ENCODE measurements around the gene APOBEC3B.
"Not testable (repeated sequence)": the region's sequence is repeated elsewhere in the genome, so short reads cannot be mapped to it uniquely, and the experiment has no call there.

The APOBEC3B gene

DNA sequence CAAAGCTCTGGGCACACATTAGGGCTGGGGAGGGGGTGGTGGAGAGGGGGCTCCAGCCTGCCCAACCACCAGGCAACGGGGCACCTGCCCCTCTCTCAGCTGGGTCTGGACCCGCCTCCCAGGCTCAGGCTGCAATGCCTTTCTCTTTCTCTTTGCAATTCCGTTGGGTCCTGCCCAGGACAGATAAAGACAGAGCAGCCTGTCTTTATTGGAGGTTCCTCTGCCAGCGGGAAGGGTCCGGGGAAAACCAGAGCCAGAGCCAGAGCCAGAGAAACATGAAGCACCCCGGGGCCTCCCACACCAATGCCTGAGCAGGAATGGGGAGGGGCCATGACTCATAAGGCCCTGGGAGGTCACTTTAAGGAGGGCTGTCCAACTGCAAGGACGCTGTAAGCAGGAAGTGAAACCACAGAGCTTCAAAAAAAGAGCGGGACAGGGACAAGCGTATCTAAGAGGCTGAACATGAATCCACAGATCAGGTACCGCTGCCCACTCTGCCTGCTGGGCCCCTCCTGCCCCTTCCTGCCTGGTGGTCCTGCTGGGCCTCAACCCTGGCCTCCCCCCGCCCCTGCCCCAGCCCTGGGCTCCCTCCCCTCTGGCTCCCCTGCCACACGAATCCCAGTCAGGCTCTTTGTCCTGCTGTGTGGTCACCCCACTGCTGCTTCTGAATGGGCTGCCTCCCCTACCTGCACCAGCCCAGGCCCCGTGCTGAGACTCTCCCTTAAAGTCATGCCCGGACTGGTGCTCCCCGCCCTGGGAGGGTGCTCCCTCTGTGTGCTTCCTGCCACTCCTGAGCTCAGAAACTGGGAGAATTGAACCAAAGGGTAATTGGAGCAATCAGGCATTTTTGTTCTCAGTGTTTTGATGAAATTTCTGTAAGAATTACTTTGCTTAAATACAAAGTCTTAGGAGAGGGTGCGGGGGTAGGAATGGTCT, at the start of gene APOBEC3B:
TSS of gene APOBEC3B (plus strand) at position 356 of the 936 bp plus-strand sequence. CDS start at position 463, 107 bp downstream.
- no peak for DNase-seq (ENCODE audit: low spot score)

DNA sequence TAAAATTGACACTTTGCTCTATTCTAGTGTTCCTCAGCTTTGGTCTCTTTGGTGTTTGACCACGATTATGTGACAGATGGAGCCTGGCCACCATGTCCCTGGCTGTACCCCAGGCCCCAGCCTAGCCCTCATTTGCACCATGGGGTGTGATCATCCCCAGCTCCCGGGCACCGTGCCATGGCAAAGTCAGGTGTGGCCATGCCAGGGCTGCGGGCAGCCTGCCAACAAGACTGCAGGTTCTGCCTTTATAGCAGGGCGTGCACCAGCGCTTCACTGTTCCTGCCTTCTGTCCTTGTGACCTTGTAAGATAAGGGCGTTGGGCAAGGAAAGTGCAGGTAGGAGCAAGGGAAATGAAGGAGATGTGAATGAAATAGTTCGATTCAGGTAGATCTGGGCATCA, 47.1 kb upstream of the APOBEC3B start:
- no peak for DNase-seq (ENCODE audit: low spot score)

DNA sequence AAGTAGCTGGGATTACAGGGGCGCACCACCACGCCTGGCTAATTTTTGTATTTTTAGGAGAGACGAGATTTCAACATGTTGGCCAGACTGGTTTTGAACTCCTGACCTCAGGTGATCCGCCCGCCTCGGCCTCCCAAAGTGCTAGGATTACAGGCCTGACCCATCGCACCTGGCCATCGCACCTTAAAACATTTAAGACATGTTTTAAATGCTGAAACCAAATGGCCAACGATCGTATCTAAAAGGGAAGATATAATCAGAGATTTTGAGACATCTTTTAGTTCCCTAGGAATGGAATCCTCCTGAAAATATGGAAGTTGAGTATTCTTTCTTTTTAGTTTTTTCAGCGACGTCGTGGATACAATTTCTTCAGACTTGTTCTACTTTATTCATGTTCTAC, 46.5 kb upstream of the APOBEC3B start:
- DNase-seq (ENCODE audit: low spot score) = no peak

DNA sequence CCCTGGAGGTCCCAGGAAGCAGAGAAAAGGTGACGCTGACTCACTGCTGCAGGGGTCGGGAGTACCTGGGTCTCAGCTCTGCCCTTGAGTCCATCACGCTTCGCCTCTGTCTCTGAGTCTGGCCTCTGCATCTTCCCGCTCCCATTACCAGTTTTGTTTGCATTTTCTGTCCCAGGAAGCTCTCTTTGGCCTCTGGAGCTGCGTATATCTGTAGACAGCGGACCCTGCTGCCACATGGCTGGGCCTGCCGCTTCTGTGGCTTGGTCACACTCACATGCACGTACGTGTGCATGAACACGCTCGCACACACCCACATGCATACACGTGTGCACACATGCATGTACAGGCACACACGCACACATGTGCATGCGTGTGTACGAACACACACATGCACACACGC, 45.6 kb upstream of the APOBEC3B start:
- DNase-seq (ENCODE audit: low spot score) = no peak

DNA sequence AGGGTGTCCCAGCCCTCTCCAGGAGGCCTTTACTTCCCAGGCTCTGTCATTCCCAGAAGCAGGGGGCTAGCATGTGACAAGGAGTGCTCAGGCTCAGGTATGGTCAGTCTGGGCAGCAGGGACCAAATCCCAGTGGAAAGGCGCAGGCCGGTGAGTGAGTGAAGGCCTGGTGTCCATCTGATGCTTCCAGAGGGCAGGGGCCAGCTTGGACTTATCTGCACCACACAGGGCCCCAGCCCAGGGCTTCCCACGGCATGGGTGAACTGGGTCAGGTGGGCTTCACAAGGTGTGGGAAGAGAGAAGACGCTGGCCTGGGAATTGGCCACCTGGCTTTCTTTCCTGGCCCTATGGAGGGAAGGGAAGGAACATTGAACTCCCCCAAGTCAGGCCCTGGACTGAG, 45.1 kb upstream of the APOBEC3B start:
- no peak for DNase-seq (ENCODE audit: low spot score)

DNA sequence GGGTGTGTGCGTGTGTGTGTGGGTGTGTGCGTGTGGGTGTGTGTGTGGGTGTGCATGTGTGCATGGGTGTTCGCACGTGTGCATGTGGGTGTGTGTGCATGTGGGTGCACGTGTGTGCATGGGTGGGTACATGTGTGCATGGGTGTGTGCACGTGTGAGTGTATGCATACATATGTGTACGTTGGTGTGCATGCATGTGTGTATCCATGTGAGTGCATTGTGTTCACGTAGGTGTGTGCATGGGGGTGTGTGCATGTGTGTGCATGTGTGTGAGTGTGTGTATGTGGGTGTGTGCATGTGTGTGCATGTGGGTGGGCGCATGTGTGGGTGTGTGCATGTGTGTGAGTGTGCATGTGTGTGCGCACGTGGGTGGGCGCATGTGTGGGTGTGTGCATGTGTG, 44.6 kb upstream of the APOBEC3B start:
- peak; percentile 43 for DNase-seq (ENCODE audit: low spot score)

DNA sequence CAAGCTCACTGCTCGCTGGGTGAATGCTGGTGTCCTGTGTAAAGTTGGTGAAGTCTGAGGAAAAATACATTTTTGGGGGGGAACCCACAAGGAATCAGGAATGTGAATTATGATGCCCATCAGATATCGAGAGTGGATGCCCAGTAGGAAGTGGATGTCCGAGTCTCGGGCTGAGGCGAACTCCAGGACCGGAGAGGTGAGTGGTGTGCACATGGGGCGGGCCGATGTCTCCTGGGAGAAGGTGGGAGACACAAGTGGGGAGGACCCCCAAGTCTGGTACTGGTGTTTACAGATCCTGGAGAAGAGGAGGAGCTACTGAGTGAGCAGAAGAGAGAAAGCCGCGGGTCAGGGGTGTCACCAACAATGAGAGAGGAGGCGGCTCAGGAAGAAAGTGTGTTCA, 43.9 kb upstream of the APOBEC3B start:
- no peak for DNase-seq (ENCODE audit: low spot score)

DNA sequence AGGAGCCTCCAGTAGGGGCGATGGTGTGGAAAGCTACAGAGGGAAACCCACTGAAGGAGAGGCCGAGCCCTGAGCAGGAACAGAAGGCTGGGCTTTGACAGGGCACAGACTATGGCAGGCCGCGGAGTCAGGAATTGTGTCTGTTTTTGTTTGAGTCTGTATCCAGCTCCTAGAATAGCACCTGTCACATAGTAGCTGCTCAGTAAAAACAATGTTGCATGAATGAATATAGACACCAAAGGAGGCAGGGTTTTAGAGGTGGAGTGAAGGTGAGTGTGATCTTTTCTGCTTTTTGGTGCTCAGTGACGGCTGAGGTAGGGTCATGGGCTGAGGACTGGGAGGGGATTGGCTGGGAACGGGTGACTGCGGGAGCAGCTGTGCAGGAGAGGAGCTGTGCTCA, 43.2 kb upstream of the APOBEC3B start:
- DNase-seq (ENCODE audit: low spot score) = no peak

DNA sequence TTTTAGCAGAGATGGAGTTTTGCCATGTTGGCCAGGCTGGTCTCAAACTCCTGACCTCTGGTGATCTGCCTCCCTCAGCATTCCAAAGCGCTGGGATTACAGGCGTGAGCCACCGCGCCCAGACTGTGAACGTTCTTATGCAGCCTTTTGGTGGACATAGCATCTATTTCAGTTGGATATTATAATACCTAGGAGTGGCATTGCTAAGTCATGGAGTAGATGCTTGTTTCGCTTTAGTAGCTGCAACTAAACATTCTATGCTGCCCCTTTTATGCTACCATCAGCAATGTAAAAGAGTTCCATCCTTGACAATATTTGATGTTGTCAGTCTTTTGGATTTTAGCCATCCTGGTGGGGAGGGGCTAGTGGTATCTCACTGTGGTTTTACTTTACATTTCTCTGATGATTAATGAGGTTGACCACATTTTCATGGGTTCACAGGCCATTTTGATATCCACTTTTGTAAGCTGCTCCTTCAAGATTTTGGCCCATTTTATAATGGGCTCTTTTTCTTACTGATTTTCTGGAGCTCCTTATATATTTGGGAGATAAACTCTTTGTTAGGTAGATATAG, 41.2 kb upstream of the APOBEC3B start:
- DNase-seq (ENCODE audit: low spot score) = no peak

DNA sequence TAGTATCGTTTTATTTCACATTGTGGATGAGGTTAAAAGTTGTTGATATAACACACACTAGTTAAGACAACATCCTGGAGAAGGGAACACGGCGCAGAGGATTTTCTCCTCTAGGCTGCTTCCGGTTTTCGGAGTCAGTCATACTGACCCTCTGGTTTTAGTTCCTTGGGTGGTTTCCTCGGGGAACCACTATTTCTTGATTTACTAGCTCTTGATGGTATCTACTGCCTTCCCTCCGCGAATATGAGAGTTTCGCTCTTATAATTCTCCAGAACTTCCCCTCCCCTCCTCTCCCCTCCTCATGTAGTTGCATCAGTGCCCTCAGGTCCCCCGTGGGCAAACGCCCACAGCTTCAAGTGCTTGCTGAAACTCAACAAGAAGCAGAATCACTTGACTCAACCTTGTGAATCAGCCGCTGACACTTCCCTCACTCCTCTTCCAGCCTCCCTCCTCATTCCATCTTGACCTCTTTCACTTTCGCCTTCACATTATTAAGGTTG, 40.6 kb upstream of the APOBEC3B start:
- no peak for DNase-seq (ENCODE audit: low spot score)

DNA sequence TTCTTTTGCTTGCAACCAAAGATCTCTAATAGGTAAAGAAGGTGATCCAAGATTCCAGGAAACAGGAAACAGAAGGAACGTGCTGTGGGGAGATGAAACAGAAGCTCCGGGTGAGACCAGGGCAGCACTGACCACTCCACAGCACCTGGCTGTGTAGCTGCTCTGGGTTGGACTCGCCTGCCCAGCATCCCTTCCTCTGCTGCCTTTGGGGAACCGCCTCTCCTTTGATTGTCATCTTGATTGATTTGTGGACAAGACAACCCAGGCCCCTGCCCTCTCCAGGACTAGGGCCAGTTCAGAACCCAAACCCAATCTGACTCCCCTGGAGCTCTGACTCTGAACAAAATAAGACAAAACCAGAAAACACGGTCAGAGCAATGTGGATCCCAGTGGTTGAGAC, 39.4 kb upstream of the APOBEC3B start:
- DNase-seq (ENCODE audit: low spot score) = no peak

DNA sequence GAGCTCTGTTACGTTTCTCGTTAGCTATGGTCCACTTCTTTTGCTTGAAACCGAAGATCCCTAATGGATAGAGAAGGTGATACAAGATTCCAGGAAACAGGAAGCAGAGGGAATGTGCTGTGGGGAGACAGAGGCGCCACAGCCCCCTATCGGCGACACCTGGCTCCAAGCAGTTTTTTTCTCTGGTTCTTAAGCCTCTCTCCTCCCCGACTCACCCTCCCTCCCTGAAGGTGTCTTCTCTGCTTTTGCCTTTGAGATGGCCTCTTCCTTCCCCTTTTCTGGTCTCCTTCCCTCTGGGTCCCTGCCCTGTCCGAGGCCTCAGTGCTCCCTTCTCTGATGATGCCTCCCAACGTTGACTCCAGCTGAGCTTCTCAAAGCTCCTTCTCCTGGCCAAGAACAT, 38.9 kb upstream of the APOBEC3B start:
- no peak for DNase-seq (ENCODE audit: low spot score)

DNA sequence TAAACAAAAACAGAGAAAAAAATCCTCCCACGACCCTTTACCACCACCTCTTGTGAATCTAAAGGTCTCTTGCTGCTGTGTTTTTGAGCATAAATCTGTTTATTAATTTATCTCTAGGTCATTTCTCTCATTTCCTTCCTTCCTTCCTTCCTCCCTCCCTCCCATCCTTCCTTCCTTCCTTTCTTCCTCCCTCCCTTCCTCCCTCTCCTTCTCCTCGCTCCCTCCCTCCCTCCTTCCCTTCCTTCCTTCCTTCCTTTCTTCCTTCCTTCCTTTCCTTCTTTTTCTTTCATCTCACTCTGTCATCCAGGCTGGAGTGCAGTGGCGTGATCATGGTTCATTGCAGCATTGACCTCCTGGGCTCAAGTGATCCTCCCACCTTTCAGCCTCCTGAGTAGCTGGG, 38.3 kb upstream of the APOBEC3B start:
- no peak for DNase-seq (ENCODE audit: low spot score)

DNA sequence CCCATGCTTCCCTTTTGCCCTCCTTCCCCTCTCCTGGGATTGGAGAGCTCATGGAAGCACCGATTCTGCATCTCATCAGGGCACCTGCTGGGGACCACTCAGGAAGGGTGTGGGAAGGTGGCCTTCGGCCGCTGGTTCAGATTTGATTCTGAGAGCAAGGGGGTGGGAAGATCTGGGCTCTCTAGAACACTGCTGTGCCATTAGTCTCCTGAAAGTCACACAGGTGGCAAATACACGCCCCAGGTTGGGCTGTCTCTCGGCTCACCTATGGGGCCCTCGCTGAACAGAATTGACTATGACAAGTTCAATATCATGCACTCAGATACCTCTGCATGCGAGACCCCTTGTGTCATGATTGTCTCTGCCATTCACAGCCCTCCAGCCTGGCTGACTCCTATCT, 37.5 kb upstream of the APOBEC3B start:
- no peak for DNase-seq (ENCODE audit: low spot score)

DNA sequence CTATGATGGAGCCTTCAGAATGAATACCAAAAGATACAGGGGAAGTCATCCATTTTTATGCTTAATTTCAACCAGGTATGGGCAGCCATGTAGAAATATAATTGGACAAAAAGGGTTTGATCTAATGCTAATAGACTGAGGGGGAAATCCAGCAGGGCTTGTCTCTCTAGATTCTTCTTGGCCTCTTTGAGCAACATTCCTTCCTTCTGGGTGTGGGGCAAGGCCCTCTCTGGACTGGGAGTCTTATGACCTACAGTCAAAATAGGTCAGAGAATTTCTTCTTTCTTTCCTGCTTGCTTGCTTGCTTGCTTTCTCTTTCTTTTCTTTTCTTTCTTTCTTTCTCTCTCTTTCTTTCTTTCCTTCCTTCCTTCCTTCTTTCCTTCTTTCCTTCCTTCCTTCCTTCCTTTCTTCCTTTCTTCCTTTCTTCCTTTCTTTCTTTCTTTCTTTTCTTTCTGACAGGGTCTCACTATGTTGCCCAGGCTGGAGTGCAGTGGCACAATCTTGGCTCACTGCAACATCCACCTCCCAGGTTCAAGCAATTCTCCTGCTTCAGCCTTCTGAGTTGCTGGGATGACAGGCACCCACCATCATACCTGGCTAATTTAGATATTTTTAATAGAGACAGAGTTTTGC, 36.3 kb upstream of the APOBEC3B start:
- DNase-seq (ENCODE audit: low spot score) = not testable (repeated sequence)

DNA sequence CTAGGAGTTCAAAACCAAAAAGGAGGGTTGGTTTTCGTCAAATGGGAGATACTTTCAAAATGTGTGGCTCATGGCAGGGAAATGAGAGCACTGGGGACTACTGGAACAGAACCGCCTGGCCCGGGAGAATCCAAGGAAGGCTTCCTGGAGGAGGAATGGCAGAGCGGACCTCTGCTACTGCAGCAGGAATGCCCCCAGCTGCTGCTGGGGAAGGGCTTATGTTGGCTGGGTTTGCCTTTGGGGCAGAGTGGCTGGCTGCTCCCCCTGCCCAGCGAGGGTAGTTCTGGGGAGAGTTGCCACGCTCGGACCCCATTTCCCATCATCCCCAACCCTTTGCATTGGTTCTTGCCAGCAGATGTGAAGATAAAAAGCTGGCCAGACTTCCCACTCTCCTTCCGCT, 35.4 kb upstream of the APOBEC3B start:
- peak; percentile 37 for DNase-seq (ENCODE audit: low spot score)

DNA sequence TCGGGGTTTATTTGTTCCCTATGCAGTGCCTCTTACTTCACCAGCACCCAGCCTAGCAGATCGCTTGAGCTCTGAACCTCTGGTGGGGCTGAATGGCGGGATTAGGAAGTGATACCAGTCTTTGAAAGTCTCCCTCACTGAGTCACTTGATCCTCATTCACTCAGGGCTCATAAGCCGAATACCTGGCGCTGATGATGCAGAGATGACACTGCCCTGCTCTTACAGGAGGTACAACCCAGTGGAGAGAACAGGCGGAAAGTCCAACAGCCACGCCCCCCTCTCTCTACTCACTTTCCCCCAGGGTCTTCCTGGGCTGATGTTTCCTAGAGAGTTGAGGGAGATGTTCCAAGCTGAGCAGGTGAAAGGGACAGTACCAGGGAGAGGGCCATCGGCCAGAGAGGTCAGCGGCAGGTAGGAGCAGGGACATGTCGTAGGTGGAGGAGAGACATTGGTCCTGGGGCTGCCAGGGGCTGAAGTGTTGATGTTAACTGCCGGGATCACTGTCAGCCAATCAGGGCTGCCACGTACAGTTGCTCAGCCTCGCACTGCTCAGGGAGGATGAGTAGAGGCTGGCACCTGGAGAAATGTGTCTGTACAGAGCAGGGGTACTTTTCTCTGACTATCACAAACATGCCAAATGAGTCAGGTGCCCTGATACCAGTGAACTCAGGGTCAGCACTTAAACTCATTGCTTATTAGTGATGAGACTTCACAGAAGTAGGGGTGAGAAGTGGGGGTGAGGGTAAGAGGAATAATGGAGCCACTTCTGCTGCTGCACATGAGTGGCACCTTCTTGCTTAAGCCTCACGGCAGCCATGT, 34.6 kb upstream of the APOBEC3B start:
- DNase-seq (ENCODE audit: low spot score) = peak; percentile 44

DNA sequence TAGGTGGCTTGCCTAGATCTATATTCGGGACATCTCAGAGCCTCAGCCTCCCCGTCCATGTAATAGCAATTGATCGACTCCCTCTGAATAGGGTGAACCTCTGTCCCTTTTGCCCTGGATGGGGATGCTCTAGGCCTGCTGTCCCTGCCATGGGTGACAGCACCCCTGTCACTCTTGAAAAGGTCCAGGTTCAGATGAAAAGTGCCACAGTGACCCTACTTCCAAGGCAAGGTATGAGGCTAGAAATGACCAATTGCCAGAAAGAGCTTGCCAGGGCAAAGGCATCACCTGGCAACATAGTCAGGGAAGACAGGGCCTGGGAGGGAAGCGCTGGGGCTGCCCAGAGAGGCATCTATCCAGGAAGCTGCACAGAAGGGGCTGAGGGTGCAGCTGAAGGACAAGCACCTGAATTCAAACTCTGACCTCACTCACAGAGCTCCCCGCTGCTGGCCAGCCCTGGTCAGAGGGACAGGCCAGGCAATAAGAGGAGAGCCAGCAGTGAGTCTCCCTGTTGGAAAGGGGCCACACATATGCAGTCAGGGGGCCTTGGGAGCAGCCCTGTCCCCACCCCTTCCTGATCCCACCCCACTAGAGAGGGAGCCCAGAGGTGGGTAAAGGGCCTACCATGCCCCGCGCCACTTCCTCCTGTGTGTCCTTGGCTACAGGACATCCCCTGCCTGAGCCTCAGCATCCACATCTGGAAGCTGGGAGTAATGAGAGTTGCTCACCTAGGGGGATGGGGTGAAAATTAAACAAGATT, 33.8 kb upstream of the APOBEC3B start:
- DNase-seq (ENCODE audit: low spot score) = peak; percentile 32

DNA sequence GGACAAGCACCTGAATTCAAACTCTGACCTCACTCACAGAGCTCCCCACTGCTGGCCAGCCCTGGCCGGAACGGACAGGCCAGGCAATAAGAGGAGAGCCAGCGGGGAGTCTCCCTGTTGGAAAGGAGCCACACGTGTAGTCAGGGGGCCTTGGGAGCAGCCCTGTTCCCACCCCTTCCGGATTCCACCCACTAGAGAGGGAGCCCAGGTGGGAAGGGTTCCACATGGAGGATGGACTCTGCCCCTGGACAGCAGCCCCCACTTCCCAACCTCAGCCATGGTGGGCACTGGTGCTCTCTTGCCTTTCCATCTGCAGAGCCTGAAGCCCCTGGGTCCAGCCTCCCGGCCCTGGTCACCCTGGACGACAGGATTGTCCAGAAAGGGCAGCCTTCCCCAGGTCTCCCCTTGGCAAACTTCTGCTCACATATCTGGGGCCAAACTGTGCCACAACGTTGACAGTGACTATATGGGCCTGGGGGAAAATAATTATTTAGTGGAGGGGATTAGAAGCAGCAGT, 32.2 kb upstream of the APOBEC3B start:
- DNase-seq (ENCODE audit: low spot score) = no peak

DNA sequence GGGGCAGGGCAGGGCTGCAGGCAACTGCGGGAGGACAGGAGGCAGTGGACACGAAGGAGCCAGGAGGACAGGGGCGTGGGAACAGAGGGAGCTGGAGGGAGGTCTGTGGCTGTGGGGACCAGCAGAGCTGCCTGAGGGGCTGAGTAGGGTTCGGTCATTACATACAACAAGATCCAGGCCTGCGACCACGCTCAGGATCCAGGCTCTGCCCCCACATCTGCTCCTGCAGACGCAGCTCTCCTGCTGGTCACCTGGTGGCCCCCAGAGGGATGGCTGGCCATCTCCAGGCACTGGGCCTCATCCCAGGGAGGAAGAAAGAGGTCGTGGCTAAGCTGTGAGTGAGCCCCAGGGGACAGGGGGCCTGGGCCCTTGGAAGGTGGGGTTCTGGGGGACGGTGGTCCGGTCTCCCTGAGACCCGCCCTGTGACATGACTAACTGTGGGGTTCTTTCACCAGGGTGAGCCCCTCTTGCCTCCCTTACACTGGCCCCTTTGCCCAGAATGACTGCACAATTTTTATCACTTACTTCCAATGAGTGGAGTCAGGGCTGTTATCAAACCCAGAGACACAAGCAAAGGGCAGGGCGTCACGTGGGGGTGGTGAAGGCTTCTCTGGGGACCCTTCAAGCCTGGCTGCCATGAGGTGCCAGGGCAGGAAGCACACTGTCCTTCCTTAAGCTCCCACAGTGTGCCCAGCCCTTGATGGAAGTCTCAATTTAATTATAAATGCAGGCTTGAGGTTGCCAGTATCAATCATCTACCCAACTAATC, 31.4 kb upstream of the APOBEC3B start:
- no peak for DNase-seq (ENCODE audit: low spot score)
